GM19397 (cell line): ENCODE measurements around the gene WDCP.
"Not testable (repeated sequence)": the region's sequence is repeated elsewhere in the genome, so short reads cannot be mapped to it uniquely, and the experiment has no call there.

Experiments used
- ATAC-seq: cut with Tn5 transposase; IDR thresholded peaks from one replicate; pipeline ENCODE4 v1.9.1; 2021; ENCODE audit warnings: mild to moderate bottlenecking, moderate library complexity; ENCODE audit not compliant: unreplicated experiment

The WDCP gene

GRCh38 chr2:24022975-24023575 is 24.1 kb downstream of the WDCP start:
- no peak for ATAC-seq

DNA sequence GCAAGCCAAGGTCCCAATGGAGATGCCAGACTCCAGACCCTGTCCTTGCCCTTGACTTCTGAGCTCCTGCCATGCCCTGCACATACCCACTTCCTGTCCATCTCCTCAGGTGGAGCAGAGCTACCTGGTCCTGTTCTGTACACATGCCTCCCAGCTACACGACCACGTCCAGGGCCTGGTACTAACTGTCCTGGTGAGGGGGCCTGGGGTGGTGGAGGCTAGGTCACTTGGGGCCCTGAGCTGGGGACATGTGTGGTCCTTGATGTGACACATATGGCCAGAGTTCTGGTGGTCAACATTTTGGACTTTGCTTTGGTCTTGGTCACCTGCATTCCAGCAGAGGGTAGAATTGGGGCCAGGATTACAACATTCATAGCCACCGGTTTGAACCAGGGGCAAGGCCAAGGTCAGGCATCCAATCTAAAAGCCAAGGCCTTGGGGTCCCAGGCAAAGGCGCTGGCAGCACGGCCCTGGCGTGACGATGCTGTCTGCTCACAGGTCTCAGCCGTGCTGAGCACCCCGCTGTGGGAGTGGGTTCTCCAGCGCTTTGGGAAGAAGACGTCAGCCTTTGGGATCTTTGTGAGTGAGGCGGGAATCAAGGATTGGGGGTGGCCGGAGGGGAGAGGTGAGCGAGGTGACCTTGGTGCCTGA is 24.7 kb downstream of the WDCP start:
- ATAC-seq: no peak

GRCh38 chr2:24021122-24021998 is 25.8 kb downstream of the WDCP start:
- ATAC-seq: no peak

DNA sequence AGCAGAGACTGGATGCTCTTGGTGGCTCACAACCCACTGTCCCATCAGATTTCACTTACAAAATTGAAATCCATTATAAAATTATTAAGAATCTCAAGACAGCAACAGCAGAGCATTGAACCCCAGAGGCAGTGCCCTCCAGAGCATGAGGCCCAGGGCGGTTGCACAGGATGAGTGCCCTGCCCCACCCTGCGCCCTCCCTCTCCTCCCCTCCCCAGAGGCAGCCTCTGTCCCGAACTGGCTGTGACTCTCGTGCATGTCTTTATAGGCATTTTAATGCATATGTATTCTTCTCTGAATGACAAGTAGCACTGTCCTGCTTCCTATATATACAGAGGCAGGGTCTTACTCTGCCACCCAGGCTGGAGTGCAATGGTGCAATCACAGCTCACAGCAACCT is 26.9 kb downstream of the WDCP start:
- no peak for ATAC-seq

GRCh38 chr2:24019729-24020128 is 27.5 kb downstream of the WDCP start:
- no peak for ATAC-seq

DNA sequence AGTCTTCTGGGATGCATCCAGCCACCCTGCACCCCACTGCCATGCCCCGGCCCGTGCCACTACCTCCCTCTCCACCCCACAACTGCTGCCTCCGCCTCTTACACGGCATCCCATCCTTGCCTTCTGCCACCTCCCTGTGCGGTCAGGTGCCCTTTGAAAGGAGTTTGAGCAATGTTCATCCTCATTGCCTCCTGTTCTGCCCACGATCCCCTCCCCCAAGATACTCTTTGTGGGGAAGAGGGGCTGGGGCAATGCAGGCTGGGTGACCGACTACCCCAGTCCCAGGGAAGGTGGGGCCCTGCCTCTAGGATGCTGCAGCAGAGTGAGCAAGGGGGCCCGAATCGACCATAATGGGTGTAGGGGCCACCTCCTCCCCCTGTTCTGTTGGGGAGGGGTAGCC is 28.9 kb downstream of the WDCP start:
- no peak for ATAC-seq

DNA sequence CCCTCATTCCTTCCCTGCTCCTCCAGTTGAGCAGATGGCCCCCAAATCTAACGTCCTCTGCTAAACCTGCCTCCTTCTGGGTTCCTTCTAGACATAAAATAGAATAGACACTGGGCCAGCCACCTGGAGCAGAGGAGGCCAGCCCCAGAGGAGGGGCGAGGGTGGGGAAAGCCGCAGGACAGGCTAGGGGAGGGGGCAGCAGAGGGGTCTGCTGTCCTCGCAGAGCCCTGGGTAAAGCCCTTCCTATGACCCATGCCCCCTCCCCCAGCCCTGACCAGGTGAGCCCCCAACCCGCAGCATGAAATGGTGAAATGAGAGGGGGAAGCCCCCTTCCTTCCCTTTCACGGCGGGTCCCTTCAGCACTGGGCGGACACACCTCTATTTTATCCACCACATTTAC is 29.5 kb downstream of the WDCP start:
- no peak for ATAC-seq

GRCh38 chr2:24016853-24017703 is 30.1 kb downstream of the WDCP start:
- no peak for ATAC-seq

- ATAC-seq: no peak
Measured at GRCh38 chr2:24016376-24016761, 30.8 kb downstream of the WDCP start.

DNA sequence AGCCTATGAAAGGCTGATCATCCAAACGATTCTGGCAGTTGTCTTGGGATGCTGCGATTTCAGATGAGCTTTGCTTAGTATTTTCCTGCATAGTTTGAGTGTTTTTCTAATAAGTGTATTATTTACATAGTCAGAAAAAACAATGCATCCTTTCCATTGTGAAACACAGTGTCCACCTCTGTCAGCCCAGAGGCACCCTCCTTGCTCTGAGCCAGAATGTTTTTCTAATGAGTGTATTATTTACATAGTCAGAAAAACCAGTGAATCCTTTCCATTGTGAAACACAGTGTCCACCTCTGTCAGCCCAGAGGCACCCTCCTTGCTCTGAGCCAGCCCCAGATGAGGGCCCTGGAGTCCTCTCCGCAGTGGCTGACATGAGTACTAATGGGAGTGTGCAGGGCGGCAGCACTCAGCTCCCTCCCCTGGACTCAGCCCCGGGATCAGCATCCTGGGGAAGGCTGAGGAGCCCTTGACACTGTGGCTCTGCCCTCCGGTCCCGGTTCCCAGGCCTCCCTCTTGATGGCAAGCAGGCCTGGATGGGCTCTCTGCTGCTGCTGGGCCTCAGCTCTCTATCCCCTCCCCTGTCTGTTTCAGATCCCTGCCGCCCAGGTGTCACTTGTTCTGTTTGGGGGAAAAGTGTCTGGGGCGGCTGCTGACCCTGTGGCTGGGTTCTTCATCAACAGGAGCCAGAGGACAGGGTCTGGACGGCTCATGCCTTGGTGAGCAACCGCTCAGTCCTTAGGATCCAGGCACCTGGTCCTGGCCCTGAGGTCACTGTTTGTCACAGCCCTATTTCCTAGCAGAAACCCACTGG is 31.4 kb downstream of the WDCP start:
- no peak for ATAC-seq

DNA sequence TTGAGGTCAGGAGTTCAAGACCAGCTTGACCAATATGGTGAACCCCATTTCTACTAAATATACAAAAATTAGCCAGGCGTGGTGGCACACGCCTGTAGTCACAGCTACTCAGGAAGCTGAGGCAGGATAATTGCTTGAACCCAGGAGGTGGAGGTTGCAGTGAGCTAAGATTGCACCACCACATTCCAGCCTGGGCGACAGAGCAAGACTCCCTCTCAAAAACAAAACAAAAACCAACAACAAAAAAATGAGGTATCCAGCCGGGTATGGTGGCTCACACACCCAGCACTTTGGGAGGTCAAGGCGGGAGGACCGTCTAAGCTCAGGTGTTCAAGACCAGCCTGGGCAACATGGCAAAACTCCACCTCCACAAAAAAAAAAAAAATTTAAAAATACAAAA is 32.3 kb downstream of the WDCP start:
- not testable (repeated sequence) for ATAC-seq

DNA sequence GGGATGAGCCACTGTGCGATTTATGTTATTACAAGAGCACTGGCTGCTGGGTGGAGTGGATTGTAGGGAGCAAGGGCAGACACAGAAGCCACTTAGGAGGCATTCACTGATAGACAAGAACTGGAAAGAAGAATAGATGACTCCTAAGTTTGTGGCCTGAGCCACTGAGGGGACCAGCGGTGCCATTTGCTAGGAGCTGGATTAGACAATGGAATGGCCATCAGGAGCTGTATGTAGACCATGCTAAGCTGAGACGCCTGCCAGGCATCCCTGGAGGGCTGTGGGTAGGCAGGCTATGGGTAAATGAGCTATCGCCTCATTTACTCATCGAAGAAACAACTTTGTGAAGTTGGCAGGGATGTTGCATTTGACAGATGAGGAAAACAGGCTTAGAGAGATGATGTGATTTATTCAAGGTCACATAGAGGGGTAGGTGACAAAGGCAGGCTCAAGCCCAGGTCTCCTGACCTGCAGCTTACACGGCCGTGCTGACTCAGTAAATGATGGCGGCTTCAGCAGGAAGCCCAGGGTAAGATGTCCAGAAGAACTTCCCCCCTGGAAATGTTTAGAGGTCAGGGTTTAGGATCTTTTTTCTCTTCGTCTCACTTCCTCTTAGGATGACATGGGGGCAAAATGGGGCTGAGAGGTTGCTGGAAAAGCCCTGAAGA is 34.5 kb downstream of the WDCP start:
- no peak for ATAC-seq

- ATAC-seq: no peak
Measured at GRCh38 chr2:24011250-24012104, 35.7 kb downstream of the WDCP start.

GRCh38 chr2:24010477-24011249 is 36.5 kb downstream of the WDCP start:
- ATAC-seq: no peak

GRCh38 chr2:24009680-24010476 is 37.3 kb downstream of the WDCP start, which contains the start of gene MFSD2B:
MFSD2B (plus strand) TSS chr2:24010085; CDS start chr2:24010097, 12 bp downstream.
- ATAC-seq: no peak

GRCh38 chr2:24009367-24009679 is 37.9 kb downstream of the WDCP start:
- ATAC-seq: no peak

GRCh38 chr2:24008672-24009366 is 38.4 kb downstream of the WDCP start:
- ATAC-seq: no peak
